IPS-11a (cell line): ENCODE data around the gene LRRC75A.
A peak's percentile ranks its signal among the peaks of the same experiment; 100 is the strongest.
"Not testable (repeated sequence)": the region's sequence is repeated elsewhere in the genome, so short reads cannot be mapped to it uniquely, and the experiment has no call there.

Experiments used
- H3K4me3 ChIP-seq: one replicate; pipeline ENCODE4 v1.5.1; 2013; ENCODE audit warnings: low read depth, low read length, control low read depth

The LRRC75A gene

GRCh38 chr17:16455997-16456741 lies 35.8 kb downstream of the LRRC75A start:
- no peak overlapping the region for H3K4me3 ChIP-seq

DNA sequence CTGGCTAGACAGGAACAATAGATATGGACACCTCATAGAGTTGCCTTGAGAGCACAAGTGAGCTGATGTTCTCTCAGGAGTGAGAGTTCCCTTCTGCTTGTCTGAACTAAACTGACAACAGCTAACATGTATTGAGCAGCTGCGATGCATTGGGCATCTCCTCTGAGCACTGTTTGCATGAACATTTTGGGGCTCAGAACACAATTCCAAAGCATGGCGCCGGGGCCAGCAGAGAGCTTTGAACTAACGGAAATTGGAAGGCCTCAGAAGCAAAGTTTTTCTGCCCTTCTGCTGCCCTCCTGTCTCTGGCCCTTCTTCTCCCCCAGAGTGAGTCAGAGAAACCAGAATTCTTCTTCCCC lies 38.5 kb downstream of the LRRC75A start:
- no peak overlapping the region for H3K4me3 ChIP-seq

GRCh38 chr17:16452268-16452667 lies 39.7 kb downstream of the LRRC75A start:
- not testable (repeated sequence) for H3K4me3 ChIP-seq

- no peak overlapping the region for H3K4me3 ChIP-seq
Observed at GRCh38 chr17:16450028-16450427, 42.0 kb downstream of the LRRC75A start.

DNA sequence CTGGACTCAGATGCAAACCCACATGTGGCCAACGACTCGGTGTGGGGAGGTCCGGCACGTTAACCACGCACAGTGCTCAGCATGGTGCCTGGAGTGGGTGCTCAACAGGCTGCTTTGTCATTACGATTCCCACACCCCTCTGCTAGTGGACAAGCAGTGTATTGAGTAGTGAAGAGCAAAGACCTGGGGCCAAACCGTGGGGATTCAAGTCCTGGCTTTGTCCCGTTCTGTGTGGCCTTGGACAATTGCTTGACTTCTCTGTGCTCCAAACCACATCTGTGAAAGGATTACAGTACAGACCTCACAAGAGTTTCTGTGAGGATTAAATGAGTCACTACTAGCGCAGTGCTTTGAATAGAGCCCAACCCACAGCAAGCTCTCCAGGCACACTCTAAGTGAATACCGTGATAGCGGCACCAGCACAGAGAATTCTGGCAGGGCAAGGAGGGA lies 42.8 kb downstream of the LRRC75A start:
- no peak overlapping the region for H3K4me3 ChIP-seq

DNA sequence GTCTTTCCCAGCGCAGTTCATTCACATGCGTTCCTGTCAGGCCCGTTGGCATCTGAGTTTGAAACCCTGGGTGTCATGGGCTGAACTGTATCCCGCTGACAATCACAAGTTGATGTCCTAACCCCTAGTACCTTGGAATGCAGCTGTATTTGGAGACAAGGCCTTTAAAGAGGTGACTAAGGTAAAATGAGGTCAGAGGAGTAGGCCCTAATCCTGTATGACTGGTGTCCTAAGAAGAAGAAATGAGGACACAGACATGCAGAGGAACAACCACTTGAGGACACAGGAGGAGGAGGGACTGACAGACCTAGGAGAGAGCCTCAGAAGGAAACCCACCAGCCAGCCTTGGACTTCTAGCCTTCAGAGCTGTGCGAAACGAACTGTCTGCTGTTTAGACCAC lies 43.5 kb downstream of the LRRC75A start:
- H3K4me3 ChIP-seq: no peak overlapping the region

DNA sequence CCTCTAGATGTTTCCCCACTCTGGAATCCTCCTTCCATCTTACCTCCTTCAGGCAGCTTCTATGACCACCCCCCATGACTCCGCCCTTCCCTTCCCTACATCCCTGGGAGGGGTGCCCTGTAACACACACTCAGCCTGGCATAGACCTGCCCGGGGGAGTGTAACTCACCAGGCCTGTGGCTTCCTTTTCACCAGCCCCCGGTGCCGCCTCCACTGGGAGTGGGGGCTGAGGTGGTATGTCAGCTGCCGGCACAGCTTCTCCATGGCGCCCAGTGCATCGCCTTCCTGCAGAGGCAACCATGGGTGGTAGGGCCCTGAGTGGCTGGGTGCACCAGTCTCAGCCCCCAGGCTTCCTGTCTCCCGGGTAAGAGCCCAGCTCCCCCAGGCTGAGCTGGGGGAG lies 44.3 kb downstream of the LRRC75A start:
- H3K4me3 ChIP-seq: no peak overlapping the region

GRCh38 chr17:16446338-16446983 lies 45.5 kb downstream of the LRRC75A start:
- H3K4me3 ChIP-seq: no peak overlapping the region

GRCh38 chr17:16444258-16444886 lies 47.6 kb downstream of the LRRC75A start:
- H3K4me3 ChIP-seq: no peak overlapping the region

GRCh38 chr17:16443511-16444257 lies 48.3 kb downstream of the LRRC75A start:
- no peak overlapping the region for H3K4me3 ChIP-seq

DNA sequence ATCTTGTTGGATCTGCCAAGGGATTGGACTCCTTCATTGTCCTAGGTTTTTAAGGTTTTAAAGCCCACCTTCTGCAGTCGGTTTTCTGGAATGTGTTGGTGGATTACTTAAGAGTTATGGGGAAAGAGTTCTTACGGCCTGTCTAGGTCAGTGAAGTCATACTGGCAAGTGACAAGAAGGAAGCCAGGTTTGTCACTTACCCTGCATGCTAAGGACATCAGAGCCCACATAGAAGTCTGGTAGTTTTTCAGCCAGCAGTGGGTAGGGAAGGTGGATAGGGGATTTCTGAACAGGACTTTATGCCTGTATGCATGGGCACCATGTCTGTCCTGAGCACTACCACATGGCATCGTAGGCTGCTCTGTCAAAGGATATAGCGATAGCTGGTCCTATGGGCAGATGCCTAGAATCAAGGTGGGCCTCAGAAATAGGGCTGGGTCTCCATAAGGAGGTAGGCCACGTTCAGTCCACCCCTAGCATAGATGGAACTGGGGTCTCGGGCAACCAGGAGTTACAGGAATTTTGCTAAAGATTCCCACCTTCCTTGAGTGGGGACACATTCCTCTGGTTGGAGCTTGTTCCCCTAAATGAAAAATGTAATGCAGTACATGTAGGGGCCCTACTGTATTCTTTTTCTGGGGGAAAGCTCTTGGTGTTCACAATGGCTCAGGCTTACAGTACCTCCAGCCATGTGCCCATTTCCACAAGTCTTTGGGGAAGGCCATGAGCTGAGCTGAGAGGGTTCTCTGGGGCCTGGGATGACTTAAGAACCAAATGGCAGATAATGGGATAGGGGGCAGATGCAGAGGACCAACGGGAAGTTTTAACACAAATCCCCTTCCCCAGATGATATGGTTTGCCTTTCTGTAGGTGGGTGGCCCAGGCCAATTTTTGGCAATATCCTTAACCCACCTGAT lies 49.1 kb downstream of the LRRC75A start:
- H3K4me3 ChIP-seq: no peak overlapping the region

DNA sequence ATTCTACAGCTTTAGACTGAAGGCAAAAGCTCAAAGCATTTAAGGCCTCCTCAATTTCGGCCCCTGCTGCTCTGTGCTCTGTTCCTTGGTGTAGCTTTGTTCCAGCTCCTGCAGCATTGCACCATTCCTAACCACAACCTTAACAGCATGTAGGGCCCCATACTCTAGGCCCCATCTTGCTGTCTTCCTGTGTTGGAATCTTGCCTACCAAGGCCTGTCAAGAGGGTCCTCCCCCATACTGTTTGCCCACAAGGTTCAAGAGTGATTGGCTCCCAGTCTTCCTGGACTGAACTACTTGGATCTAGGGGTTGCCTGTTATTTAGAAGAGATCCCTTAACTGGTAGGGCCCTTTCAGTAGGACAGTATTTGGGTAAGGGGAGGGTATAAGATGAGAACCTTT lies 49.9 kb downstream of the LRRC75A start:
- H3K4me3 ChIP-seq: no peak overlapping the region

DNA sequence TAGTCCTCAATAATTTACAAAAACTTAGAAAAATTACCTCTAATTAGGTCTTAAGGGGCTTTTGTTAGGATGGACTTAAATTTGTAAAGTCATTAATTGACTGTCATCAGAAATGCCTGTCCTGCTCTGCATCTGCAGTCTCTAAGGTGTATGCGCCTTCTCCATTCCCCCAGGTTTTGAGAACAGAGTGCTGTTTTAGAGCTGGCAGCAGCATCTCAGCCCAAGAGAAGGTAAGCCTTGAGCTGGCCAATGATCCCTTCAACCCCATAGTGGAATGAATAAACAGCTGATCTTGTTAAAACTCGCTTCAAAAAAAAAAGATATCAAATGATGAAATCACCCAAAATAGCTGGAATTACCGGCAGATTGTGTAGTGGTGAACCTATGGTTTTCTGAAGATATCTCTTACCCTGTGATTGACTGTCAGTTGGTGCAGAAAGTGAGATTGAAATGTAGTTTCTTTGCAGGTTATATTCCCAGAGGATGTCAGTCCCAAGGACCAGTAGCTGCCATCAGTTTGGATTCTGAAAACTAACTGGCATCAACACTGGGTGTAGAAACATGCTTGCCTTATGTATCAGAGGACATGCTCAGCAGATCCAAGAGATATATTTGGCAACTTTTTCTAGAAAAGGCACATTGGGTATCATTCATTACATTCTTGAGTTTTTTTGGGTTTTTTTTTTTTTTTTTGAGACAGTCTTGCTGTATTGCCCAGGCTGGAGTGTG lies 50.9 kb downstream of the LRRC75A start:
- H3K4me3 ChIP-seq: peak overlapping the region; percentile 4

DNA sequence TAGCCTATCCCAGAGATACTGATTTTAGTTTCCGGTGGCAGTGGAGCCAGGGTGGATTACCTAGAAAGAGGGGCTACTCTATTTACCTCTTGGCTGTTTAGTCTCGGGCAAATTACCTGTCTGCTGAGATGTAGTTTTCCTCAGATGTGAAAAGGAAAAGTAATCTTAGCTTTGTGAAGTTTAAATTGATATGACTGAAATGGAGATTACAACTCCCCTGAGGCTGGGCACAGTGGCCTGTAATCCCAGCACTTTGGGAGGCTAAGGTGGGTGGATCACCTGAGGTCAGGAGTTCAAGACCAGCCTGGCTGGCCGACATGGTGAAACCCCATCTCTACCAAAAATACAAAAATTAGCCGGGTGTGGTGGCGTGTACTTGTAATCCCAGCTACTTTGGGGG lies 51.6 kb downstream of the LRRC75A start:
- H3K4me3 ChIP-seq: peak overlapping the region; percentile 100

- H3K4me3 ChIP-seq: peak overlapping the region; percentile 100
Observed at GRCh38 chr17:16439811-16440351, 52.1 kb downstream of the LRRC75A start.

DNA sequence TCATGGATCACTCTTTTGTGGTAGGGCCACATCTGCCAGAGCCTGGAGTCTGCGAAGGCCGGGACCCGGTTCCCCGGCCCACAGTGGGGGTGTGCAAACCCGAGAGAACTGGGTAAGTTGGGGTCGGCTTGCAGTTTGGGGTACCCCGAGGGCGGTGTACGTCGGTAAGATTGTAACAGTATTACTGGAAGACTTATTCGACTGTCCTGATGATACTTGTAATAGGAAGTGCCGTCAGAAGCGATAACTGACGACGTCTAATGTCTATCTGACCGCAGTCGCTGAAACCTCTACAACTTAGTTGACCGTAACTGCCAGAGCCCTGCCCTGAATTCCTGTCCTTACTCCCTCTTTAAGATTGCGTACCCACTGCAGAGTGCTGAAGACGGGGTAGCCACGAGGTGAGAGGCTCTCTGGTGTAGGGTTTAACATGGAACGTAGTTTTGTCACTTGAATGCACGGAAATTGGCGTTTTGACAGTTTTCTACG lies 52.6 kb downstream of the LRRC75A start:
- peak overlapping the region; percentile 100 for H3K4me3 ChIP-seq

DNA sequence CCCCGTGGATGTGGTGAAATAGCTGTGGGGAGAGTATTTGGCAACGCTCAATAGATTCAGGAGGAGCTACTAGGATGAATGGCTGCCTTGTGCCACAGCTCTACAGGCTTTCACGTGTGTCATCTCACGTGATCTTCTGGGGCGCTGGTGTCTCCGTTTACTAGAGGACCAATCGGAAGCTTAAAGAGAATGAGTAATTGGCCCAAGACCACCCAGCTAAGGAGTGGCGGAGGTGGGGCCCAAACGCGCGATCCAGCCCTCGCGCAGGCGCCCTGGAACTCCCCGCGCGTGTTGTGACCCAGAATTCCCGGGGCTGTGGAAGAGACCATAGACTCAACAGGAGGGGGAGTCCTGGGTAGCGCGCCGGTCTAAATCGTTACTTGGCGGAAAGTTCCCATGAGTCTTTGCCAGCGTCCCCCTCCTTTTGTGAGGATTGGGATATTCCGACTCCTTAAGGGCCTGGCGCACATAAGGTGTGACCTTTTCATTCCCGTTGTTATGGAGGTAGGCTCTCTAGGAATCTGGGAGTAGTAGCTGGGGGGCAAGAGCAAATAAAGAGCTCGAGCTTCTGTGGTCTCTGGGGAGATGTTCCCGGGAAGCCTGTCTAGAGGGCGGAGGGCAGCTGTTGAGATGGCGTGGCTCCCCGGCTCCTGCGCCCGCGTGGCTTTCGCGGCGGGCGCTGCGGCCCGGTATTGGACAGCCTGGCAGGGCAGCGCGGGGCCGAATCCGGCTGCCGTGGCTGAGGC lies 53.3 kb downstream of the LRRC75A start:
- peak overlapping the region; percentile 100 for H3K4me3 ChIP-seq

GRCh38 chr17:16438173-16438556 lies 53.8 kb downstream of the LRRC75A start:
- H3K4me3 ChIP-seq: peak overlapping the region; percentile 17

GRCh38 chr17:16437083-16437482 lies 54.9 kb downstream of the LRRC75A start:
- H3K4me3 ChIP-seq: no peak overlapping the region
